ENCODE measurements around the gene MYO9B.

The MYO9B gene, protein sequence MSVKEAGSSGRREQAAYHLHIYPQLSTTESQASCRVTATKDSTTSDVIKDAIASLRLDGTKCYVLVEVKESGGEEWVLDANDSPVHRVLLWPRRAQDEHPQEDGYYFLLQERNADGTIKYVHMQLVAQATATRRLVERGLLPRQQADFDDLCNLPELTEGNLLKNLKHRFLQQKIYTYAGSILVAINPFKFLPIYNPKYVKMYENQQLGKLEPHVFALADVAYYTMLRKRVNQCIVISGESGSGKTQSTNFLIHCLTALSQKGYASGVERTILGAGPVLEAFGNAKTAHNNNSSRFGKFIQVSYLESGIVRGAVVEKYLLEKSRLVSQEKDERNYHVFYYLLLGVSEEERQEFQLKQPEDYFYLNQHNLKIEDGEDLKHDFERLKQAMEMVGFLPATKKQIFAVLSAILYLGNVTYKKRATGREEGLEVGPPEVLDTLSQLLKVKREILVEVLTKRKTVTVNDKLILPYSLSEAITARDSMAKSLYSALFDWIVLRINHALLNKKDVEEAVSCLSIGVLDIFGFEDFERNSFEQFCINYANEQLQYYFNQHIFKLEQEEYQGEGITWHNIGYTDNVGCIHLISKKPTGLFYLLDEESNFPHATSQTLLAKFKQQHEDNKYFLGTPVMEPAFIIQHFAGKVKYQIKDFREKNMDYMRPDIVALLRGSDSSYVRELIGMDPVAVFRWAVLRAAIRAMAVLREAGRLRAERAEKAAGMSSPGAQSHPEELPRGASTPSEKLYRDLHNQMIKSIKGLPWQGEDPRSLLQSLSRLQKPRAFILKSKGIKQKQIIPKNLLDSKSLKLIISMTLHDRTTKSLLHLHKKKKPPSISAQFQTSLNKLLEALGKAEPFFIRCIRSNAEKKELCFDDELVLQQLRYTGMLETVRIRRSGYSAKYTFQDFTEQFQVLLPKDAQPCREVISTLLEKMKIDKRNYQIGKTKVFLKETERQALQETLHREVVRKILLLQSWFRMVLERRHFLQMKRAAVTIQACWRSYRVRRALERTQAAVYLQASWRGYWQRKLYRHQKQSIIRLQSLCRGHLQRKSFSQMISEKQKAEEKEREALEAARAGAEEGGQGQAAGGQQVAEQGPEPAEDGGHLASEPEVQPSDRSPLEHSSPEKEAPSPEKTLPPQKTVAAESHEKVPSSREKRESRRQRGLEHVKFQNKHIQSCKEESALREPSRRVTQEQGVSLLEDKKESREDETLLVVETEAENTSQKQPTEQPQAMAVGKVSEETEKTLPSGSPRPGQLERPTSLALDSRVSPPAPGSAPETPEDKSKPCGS (N-terminal part only)

DNA sequence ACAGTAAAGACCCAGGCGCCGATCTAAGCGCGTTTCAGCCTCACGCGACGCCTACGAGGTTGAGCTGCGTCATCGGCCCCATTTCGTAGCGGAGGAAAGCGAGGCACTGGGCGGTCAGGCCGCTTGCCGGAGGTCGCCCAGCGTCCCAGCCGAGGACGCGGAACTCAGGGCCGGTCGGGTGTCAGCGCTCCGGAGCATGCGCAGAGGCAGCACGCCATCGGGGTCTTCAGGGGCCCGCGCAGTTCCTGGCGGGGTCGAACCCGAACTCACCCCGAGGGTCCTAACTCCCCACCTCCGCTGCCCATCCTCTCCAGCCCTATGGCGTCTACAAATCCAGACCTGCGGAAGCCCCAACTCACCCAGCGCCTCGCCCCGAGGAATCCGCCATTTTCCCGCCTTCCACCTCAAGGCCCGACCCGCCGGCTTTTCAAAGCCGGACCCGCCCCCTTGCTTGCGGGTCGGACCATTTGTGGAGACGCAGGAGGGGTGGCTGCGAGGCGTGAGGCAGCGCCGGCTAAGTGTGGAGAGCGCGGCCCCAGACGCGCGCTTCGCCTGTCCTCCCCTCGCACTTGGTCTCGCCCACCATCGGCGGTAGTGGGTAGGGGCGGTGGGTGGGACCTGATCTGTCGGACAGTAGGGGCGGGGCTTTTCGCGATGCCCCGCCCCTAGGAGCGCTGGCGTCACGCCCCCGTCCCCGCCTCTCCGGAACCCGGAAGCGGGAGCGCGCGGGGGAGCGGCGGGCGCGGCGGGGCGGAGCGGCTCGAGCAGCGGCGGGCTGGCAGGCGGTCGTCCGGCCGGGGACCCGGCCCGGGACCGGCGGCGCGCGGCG is at the start of gene MYO9B, which contains the start of gene HAUS8:
Gene MYO9B, plus strand, starts transcription at position 743 of the 829 bp plus-strand sequence. CDS start 25,941 bp downstream, outside the sequence.
Gene HAUS8, minus strand, starts transcription at position 418 of the 829 bp plus-strand sequence. Its CDS starts 30 bp downstream, at position 388.
- DNase-seq = peak; percentile 97

DNA sequence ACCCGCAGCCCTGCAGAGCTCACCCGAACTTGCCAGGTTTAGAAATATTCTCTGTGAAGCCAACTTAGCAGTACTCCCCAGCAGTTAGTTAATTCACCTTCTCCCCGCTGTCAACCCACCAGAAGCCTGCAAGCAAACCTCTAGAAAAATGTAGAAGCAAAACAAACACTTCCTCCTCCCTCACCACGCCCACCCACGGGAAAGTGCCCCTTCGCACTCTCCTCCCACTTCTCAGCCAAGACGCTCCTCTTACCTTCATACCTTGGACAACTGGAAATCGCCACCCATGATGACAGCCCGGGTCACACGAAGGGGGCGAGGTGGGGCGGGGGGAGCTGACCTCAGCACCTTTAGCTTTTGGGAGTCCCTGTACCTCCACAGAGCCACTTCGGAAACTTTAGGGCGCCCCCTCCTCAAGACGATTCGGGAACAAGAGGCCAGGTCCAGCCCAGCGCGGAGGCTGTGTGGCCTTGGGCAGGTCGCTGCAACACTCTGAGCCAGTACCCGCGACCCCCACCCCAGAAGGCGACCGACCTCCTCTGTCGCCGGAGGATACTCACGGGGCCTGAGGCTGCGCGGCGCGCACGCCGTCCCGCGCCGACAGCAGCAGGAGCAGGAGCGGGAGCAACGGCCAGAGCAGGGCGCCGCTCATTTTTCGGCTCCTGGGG is 49.5 kb upstream of the MYO9B start:
- no peak for DNase-seq

DNA sequence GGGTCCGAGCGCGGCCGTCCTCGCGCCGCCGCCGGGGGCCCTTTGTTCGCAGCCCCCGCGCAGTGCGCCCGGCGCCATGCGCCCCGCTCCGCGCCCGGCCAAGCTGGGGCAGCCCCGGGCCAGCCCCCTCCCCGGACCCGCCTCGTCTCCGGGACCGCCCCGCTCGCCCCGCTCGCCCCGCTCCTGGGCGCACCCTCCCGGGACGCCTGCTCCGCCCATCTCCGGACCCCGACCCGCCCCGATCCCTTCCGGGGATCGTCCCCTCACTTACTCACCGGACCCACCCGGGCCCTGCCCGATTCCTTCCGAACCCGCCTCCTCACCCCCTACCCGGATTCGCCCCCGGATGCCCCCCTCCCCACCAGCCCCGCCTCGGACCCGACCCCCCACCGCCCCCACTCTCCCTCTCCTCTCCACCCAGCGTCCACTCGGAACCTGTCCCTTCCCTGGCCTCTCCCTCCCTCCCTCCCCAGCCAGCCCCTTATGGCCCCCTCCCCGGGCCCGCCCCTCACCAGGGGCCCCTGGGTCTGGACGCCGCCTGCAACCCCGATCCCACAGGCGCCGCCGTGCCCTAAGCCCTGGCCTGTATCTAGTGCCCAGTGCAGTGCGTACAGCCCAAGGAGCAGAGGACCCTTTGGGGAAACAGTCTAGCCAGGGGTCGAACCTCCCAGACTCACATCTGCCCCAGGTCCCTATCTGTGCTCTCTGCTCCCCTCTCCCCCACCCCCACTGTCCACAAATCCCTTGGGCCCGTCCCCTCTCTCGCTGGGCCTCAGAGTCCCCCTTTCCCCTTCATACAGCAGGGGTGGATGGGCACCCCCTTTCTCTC is 48.7 kb upstream of the MYO9B start, which contains the start of gene CPAMD8:
Gene CPAMD8, minus strand, starts transcription at position 105 of the 829 bp plus-strand sequence. CDS start 168 bp downstream, outside the sequence.
- DNase-seq = no peak

DNA sequence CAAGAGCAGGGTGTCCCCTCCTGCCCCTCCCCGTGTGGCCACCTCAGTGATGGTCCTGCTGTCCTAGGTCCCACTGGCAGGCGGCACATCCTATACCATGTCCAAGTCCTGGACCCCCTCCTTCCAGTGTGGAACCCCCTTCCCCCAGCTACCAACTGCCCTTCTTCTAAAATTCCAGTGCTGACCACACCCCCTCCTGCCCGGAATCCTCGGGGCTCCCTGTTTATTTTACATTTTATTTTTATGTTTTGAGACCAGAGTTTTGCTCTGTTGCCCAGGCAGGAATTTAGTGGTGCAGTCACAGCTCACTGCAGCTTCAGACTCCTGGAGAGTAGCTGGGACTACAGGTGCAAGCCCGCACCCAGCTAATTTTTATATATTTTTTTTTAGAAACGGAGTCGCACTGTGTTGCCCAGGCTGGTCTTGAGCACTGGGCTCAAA is 48.0 kb upstream of the MYO9B start:
- DNase-seq = no peak

DNA sequence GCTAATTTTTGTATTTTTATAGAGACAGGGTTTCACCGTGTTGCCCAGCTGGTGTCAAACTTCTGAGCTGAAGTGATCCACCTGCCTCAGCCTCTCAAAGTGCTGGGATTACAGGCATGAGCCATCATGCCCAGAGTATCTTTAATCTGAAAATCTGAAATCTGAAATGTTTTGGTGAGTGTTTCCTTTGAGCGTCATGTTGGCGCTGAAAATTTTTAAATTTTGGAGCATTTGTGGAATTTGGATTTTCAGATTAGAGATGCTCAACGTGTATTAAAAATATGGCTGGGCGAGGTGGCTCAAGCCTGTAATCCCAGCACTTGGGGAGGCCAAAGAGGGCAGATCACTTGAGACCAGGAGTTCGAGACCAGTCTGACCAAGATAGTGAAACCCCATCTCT is 43.8 kb upstream of the MYO9B start:
- DNase-seq = no peak

DNA sequence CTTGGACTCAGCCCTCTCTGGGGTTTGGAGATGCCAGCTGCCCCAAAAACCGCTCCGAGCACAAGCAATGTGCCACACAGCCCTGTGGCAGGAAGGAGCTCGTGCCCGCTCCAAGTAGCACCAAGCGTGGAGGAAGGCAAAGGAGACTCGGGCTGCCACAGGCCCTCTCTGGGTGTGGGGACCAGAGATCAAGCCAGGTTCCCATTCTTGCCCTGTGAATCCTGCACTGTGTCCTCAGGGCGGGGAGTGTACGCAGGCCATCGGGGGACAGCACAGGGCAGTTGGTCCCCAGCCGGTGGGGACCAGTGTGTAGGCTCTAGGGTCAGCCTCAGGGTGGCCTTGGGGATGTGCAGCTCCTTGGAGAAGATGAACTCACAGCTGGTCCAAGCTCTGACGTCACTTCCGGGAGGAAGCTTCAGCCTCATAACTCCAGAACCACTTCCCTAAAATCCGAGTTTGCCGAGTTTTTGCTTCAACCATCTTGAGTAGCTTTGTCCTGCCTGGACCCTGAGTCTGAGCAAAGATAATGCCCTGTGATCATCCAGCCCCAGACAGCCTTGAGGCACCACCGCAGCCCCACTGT is 39.6 kb upstream of the MYO9B start:
- no peak for DNase-seq

DNA sequence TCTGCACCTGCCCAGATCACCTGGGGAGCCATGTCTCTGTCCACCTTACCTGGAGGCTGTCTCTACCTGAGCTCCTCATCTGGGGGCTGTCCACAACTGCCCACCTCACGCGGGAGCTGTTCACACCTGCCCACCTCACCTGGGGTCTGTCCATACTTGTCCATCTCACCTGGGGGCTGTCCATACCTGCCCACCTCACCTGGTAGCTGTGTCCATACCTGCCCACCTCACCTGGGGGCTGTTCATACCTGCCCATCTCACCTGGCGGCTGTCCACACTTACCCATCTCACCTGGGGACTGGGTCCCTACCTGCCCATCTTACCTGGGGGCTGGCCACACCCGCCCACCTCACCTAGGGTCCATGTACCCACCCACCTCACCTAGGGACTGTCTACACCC is 38.9 kb upstream of the MYO9B start:
- DNase-seq = no peak

DNA sequence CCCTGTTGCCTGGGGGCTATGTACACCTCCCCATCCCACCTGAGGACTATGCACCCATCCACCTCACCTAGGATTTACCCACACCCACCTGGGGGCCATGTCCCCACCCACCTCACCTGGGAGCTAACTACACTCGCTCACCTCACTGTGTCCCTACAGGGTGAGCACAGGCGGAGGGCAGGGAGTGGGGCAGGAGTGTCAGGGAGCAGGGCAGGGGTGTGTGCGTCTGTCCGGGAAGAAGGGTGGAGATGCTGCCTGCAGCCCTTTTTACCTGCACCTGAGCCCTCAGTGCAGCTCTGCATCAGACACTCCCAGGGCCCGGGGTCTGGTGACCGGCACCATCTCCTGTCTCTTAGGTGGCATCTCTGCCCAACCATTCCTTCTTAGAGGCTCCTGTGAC is 38.4 kb upstream of the MYO9B start:
- DNase-seq = no peak

DNA sequence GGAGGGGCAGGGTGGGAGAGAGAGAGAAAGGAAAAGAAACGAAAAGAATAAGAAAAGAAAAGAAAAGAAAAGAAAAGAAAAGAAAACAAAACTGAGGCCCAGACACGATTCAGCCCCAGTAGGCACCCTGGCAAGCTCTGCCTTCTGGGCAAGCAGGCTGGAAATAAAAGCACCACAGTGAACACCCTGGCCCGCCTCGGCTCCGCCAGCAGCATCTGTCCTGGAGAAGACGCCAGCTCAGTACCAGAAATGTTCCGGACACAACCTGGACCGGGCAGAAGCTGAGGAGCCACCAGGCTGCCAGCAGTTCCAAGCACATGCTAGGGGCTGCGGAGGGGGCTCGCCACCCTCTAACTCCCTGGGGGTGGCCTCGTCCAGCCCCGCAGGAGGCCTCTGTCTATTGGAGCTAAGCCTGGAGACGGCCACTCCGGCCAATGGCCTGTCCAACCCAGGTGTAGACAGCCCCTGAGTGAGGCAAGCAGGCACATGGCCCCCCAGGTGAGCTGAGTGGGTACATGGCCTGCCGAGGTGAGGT is 37.5 kb upstream of the MYO9B start:
- no peak for DNase-seq

DNA sequence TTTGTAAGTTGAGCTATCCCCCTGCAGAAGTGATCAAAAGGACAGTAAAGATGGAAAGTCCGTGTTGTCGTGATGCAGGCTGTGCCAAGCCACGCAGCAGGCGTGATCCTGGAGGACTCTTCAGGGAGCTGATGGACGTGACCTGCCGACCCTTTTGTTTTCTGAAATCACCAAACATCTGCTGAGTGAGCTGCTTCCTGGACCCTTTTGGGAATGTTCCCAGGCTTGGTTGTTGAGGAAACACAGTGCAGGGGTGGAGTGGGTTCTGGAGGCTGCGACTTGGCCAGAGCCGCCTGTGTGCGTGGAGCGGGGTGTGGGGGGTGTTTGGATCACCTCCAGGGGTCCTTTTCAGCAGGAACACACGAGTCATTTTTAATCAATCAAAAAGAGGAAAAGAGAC is 33.6 kb upstream of the MYO9B start:
- no peak for DNase-seq

DNA sequence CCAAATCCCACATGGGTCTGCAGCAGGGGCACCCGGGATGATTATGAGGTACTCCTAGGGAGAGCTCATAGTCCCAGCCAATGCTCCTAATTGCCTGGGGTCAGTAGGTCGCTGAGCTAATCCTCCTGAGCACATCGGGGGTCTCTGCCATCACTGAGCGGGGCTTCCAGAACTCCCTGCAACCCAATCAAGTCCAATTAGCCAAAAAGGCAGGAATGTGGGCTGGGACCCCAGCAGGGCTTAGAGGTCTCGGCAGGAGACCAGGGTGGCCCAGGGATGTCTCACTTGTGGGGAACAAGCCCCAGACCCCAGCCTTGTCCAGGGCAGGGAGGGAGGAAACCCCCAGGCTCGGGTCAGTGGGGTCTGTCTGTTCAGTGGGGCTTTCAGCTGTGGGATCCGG is 31.8 kb upstream of the MYO9B start:
- DNase-seq = no peak

DNA sequence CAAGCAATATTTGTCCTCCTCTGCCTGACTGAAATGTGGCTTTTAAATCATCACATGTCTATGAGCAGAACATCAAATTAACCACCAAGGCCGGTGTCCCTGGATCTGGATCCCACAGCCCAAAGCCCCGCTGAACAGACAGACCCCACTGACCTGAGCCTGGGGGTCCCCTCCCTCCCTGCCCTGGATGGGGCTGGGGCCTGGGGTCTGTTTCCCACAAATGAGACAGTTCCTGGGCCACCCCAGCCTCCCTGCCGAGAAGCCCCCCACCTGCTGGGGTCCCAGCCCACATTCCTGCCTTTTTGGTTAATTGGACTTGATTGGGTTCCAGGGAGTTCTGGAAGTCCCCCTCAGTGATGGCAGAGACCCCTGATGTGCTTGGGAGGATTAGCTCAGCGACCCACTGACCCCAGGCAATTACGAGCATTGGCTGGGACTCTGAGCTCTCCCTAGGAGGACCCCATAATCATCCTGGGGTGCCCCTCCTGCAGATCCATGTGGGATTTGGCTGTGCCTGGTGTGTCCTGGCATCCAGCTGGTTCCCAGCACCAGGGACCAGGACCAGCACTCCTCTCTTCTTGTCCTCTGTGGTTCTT is 29.6 kb upstream of the MYO9B start:
- DNase-seq = no peak

DNA sequence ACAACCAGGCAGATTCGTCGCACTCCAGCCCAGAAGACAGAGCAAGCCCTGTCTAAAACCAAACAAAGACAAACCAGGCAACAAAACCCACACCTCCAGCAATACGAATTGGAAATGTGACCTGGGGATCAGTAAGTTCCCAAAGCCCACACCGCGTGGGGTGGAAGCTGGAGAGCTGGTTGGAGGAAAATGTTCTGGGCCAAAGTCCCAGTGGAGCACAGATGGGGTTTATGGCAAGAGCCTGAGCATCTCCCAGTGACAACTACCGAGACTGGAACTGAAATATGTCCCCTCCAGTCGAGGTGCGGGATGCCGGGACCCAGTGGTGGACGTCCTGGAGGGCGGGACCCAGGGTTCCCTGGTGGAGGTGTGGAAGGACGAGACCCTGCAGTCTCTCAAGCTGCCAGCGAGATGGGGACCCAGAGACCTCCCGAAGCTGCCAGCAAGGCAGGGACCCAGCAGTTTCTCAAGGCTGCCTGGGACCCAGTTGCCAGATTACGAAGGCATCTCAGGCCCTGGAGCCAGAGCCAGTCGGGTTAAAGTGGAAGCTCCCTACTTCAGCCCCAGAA is 26.6 kb upstream of the MYO9B start:
- DNase-seq = no peak

DNA sequence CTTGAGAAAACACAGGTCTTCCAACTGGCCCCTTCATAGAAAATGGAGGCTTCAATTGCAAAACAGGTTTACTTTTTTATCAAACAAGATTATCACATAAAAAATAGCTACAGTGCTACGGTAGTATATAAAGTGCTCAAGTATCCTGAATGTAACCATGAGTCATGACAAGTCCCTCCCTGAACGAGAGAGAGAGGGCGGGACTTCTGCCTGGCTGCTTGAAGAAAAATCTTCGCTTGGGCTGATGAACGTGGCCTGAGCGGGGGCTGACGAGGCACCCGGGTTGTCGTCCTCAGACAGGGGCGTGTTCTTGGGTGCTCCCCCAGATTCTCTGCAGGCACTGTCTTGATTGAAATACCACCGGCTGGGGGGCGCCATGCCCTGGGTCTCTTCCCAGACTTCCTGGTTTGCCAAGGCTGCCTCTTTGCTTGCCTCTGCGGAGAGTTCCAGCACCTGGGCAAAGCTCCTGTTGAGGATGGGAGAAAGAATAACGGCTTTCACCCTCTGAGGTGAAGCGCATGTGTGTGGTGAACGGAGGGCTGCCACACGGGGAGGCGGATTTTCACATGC is 25.8 kb upstream of the MYO9B start:
- no peak for DNase-seq

DNA sequence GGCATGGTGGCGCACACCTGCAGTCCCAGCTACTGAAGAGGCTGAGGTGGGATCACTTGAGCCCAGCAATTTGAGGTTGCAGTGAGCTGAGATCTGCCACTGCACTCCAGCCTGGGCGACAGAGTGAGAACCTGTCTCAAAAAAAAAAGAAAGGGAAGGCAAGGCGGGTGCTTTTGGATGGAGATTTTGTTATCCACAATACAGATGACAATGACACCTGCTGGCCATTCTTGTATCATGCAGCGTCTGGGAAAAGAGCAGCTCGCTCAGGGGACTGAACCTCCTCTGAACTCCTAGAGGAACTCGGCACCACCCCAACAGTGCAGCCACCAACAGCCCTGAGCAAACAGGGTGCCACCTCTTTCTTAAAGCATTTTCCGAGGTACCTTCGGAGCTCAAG is 23.1 kb upstream of the MYO9B start:
- peak; percentile 61 for DNase-seq

DNA sequence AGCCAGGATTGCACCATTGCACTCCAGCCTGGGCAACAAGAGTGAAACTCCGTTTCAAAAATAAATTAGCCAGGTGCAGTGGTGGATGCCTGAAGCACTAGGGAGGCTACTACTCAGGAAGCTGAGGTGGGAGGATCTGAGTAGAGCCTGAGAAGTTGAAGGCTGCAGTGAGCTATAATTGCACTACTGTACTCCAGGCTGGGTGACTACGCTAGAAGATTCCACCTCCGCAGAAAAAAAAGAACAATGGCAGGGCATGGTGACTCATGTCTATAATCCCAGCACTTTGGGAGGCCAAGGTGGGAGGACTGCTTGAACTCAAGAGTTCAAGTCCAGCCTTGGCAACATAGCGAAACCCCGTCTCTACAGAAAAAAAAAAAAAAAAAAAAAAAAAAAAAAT is 20.8 kb upstream of the MYO9B start:
- no peak for DNase-seq

DNA sequence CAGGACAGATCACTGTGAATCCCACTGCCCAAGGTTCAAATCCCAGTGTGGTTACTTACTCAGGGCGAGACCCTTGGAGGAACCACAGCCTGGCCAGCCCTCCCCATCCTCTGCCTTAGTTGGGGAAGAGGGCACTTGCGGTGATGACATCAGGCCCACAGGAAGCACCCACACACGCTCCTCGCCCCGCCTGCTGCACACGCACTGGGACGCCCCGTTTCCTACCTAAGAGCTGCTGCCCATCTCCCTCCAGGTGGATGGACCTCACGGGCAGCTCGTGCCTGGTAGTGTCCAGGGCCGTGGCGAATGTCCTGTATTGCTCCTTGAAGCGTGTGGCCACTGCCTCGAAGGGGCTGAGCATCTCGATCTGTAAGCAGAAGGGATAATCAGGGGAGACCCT is 19.9 kb upstream of the MYO9B start:
- DNase-seq = no peak

DNA sequence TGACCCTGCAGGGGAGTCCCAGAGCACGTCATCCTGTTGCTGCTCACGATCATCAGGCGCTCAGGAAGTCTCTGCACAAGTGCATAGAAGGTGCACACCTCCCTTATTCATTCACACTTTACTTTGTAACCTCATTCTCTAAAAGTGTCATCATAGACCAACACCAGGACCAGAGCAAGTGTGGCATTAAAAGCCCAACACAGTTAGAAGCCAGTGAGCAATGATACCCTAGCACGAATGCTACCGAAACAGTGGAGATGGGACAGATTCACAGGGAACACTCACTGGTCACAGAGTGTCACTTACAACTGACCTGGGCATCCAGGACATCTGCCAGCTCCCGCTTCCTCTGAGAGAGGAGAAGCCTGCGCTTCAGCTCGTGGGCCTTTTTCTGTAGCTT is 17.3 kb upstream of the MYO9B start:
- DNase-seq = no peak

DNA sequence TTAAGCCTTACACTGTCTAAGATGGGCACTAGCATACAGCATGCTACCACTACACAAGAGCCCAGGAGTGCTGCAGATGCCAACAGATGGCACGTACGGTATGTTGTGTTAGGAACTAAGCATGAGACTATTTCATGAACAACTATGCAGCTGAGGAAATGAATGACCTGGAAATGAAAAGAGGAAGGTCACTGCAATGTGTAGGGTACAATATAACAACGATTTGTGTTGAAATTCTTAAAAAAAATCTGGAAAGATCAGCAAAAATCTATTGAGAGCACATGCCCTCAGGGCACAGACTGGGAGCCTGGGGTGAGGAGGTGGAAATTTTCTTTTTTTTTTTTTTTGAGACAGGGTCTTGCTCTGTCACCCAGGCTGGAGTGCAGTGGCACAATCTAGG is 14.8 kb upstream of the MYO9B start:
- no peak for DNase-seq
